Stimulated activated naive CD8-positive, alpha-beta T cell treated with anti-CD3 and anti-CD28 coated beads, Interleukin-15, Interleukin-2, amounts not matched to agents 100 U/mL and 50 U/mL, for 24 hours (primary cell): Measurements from ENCODE around the gene APMAP.
"Not testable (repeated sequence)": the region's sequence is repeated elsewhere in the genome, so short reads cannot be mapped to it uniquely, and the experiment has no call there.

ENCODE experiments used
- ATAC-seq: fragments of 150-1000 bp; cut with Tn5 transposase; one replicate; pipeline ENCODE4 v1.10.0; 2021
- DNase-seq: peaks from one replicate; pipeline ENCODE4 v3.0.0; 2021

Gene APMAP

DNA sequence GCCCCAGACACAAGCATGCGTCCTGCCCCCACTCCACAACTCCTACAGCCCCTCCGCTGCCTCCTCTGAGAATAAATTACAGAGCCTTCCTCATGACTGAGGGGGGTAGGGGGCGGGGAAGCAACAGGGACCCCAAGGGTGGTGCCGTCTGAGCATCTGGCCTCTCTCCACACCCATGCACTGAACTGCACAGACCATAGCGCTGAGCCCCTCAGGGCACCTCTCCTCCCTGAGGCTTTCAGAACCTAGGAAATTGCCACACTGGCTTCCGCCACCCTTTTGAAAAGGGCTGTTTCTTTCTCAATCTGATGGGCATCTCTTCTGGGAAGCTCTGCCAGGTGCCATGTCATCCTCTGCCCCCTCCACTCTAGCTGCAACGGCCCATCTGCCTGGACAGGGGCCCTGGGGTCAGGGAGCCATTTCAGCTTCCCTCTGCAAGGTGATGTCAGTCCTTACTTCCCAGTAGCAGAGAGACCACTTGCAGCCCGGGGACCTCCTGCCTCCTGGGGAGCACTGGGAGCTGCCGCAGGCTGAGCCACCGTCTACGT is 40.9 kb downstream of the APMAP start:
- ATAC-seq (no peak), DNase-seq (no peak)

DNA sequence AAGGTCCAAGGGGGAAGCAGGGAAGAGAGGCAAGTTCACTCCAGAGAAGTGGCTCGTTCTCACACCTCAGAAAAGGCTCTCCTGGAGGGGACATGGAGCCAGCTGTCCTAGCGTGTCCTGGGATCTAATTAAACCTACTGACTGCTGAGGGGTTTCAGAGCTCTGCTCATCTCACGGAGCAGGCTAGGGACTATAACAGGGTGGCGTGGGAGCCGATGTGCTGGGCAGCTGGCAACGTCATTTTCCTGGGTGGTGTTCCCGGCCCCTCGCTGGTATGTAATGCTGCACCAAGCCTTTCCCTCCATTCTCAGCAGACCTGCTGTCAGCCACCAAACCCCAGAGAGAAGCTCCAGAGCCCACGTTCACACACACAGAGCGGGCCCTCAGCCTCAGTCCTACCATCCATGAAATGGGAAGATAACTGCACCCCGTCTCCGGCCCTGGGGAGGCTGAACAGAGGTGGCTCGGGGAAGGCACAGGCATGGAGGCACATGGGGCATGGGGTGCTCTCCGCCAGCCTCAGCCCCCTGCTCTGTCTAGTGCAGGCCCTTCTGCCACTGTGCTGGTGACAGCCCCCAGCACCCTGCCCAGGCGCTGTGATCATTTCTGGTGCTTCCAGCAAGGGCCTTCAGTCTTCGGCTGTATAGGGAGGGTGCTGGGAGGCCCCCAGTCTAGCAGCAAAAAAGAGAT is 41.6 kb downstream of the APMAP start:
- no peak for ATAC-seq

DNA sequence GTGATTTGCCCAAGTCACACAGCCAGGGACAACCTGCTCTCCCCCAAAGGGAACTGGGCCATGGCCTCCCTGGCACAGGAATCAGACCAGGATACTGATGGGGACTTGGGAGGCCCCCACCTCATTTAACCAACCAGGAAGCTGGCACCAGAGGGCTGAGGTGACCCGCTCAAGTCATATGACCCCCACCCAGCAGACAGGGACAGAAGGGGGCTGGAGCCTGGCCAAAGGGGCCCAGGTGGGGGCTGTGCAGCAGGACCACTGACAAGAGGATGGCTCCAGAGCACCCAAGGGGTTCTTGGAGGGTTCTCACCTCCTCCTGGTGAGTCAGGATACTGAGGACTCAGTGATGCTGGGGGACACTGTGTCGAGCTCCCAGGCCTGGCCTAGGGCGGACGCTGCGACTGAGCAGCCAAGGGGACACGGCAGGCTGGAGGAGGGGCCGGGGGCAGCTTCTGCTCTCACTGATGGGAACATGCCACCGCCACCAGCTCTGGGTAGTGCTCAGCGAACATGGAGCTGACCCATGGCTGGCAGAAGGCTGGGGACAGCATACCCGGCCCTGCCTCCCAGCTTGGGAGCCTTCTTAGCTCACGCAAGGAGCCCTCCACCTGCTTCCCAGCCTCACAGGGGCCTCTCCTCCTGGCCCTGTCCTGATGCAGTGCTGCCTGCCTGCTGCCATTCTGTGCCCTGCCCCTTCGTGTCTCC is 42.3 kb downstream of the APMAP start:
- no peak for DNase-seq
- ATAC-seq: peak; percentile 8

More for the DNA sequence above, 41.6 kb downstream of the APMAP start:
- DNase-seq: no peak

DNA sequence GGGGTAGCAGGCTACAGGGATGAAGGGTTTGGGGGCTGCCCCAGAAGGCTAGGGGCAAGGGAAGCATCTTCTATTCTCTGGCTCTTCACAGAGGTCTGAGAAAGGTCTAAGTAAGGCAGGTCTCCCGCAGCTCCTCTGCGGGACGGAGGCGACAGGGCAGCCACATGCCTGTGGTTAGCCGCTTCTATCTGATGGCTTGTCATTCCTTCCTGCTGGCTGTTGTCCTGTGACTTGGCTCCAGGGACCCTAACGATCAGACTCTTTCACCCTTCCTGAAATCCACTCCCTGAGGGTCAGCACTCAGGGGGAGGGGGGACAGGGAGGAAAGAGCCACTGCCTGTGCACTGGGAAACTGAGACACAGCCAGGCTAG is 42.8 kb downstream of the APMAP start:
- peak; percentile 41 for DNase-seq

DNA sequence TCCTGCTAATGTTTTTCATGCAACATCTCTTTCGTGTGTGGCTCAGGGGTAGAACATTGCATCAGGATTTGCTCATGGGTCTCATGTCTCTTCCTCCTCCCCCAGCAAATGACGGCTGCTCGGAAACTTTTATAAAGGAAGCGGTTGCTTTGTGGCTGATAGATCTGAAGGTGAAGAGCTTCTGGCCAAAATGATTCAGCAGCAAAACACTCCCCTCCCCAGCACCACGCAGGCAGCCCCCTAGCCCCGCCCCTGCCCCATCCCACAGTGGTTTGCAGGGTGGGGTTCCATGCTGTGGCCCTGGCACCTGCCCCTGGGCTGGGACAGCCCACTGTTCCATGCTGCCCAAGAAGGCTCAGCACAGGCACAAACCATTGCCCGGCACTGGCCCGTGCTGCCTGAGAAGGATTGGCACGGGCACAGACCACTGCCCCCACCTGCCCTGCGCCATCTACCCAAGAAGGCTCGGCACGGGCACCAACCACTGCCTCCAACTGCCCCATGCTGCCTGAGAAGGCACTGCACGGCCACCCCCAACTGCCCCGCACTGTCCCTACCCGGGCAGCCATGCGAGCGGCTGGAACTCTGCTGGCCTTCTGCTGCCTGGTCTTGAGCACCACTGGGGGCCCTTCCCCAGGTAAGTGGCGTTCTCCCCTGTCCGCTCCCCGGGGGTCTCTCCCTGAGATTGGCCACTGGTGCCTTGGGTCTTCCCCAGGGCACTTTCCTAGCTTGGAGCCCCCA is 43.4 kb downstream of the APMAP start, which contains the start of gene CST7:
CST7 (plus strand) TSS at position 331 of the 741 bp plus-strand sequence; CDS start at position 568, 237 bp downstream.
- DNase-seq: peak; percentile 93
- ATAC-seq: peak; percentile 91

More for the DNA sequence above, 42.8 kb downstream of the APMAP start:
- ATAC-seq: peak; percentile 7

DNA sequence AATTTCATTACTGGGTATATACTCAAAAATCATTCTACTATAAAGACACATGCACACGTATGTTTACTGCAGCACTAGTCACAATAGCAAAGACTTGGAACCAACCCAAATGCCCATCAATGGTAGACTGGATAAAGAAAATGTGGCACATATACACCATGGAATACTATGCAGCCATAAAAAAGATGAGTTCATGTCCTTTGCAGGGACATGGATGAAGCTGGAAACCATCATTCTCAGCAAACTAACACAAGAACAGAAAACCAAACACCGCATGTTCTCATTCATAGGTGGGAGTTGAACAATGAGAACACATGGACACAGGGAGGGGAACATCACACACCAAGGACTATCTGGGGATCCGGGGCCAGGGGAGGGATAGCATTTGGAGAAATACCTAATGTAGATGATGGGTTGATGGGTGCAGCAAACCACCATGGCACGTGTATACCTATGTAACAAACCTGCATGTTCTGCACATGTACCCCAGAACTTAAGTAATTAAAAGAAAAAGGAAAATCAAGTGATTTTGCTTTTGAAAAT is 44.1 kb downstream of the APMAP start:
- not testable (repeated sequence) for ATAC-seq, DNase-seq

DNA sequence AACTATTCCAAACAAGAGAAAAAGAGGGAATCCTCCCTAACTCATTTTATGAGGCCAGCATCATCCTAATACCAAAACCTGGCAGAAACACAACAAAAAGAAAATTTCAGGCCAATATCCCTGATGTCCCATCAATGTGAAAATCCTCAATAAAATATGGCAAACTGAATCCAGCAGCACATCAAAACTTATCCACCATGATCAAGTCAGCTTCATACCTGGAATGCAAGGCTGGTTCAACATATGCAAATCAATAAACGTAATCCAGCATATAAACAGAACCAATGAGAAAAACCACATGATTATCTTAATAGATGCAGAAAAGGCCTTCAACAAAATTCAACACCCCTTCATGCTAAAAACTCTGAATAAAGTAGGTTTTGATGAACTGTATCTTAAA is 46.2 kb downstream of the APMAP start:
- not testable (repeated sequence) for DNase-seq, ATAC-seq

DNA sequence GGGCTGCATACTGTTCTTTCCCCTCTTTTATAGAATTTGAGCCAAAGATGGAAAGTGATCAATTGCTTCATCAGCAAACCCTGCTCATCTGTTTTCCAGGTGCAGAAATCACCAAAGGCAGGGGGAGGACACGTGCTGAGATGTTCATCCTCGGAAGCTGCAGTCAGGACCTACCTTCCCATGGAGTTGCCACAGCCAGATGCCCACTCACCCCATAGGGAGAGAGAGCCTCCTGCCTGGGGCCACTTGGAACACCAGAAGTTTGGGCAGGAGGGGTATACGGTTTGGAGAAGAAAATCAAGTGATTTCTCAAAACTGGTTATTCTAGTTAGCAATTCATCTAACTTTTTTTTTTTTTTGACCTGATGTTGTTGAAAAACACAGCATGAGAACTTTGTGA is 48.8 kb downstream of the APMAP start:
- no peak for ATAC-seq
- no peak for DNase-seq

DNA sequence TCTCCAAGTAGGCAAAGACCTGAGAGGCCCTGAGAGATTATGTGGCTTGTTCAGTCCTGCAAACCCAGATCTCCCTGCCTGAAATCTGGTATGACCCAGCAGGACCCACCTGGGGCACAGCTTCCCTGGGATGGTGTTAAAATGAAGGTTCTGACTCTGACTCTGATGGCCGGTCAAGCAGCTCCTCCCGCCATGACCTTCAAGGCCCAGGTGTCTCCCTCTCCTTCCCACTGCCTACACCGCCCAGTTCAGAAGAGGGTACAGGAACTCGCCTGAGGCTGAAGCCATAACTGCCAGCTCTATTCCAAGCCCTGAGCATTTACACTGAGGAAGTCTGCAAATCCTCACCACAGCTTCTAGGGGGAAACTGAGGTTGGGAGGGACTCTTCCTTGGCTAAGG is 49.4 kb downstream of the APMAP start:
- ATAC-seq (no peak), DNase-seq (no peak)

DNA sequence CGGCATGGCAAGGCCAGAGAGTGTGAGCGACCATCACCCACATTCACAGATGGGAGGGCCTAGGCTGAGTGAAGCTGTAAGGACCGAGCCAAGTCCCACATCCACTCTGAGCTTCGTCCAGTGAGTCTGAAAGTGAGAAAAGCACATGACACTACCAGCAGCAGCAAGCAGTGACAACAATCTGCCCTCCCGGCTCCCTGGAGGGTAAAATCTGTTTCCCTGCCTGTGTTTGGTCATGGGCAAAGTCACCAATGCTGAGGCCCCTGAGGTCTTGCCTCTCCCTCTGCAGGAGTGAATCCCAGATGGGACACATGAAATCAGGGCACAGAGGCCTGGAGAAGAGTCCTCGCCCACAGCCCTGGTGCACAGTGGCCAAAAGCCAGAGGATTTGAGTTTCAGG is 49.9 kb downstream of the APMAP start:
- DNase-seq (no peak), ATAC-seq (no peak)

DNA sequence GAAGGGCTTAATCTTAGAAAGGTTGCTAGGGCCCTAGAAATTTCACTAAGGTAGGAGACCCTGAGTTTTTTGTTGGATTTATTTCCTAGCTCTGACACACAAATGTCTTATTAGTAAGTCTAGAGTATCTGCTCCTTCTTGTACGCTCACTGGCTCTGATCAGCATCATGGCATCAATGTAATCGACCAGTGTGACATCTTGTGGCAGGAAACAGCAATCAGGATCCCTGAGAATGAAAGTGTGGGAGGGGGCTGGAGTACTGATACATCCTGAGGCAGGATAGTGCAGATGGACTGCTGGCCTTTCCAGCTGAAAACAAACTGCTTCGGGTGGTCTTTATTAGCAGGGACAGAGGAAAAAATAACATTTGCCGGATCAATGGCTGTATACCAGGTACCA is 53.5 kb downstream of the APMAP start:
- DNase-seq: no peak
- no peak for ATAC-seq

DNA sequence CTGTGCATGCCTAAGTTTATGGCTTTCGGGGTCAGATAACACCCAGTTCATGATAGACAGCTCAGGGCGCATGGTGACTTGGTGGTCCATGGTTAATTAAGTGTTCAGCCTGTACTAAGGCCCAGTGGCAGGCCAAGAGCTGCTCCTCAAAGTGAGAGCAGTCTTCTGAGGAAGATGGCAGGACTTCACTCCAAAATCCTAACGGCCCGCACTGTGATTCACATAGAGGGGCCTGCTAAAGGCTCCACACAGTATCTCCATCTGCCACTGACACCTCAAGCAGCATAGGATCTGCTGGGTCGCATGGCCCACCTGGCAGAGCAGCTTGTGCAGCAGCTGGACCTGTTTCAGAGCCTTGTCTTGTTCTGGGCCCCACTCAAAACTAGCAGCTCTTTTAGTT is 54.1 kb downstream of the APMAP start:
- DNase-seq: no peak
- no peak for ATAC-seq

DNA sequence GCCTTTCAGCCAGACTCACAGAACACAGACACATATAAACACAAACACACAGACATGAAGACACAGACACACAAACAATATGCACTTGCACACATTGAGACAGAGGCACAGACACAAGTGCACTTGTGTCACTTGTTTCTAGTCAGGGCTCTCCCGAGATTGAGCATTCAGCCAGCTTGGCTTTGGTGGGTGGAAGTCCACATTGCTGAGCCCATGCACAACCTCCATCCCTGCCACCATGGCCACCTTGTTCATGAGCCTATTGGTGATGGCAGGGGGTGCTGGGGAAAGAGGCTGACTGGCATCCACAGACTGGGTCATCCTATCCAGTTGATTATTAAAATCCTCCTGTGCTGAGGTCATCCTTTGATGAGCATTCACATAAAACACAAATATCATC is 55.0 kb downstream of the APMAP start:
- DNase-seq (no peak), ATAC-seq (no peak)

DNA sequence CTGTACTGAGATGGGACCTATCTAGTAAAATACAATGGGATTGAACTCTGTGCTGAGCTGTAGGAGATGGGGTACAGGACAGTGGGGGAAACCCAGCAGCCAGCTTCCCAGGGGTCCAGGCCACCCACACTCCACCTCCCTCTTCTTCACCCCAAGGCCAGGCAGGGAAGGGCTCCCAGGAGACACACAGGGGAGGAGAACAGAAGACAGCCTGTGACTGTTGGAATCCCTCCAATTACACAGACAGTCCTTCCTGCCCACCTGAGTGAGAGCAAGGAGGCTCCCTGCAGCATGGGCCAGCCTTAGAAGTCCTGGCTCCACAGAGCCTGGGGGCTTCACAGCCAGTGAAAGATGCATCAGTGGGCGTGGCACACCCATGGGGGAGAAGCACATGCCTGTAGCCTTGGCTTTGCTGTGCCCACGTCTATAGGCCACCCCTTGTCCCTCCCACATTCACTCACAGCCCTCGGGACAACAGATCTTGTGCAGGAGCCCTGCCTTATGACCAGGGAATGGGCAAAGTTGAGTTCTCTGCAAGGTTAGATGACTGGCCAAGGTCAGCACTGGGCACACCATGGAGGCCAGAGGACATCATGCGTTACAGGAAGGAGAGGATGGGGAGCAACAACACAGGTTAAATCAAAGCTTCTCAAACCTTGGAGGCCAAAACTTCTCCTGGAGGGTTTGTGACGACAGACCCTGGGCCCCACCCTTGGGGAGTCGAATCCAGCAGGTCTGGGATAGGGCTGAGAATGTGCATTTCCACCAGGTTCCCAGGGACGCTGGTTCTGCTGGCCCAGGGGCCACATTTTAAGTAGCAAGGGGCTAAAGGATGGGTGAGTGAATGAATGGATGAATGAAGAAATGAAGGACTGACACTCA is 55.8 kb downstream of the APMAP start:
- DNase-seq: no peak

DNA sequence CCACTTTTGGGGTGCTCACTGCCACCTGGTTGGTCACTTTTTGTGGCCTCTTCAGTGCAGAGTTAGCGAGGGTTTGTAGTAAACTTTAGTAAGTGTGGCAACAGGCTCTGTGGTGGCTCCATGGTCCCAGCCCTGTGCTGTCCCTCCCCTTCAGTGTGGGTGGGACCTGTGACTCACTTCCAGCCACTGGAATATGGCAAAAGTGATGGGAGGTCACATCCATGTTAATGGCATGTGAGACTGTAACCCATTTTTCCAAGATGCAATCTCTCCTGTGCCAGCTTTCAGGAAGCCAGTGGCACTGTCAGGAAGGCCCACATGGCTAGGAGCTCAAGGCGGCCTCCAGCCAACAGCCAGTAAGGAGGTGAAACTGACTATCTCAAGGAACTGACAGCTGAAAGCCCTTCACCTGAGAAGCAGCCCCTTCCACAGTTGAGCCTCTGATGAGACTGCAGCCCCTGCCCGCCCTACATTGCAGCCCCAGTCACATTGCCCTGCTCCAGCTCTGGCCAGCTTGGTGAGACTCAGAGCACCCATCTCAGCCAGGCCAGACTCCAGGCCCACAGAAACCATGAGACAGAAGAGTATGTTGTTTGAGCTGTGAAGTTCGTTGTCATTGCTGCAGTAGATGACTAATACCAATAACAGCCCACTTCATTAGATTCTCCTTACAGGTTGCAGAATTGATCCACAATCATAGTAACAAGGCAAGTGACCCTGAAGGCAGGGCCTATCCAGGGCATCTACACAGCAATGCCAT is 56.6 kb downstream of the APMAP start:
- DNase-seq: no peak

More for the DNA sequence above, 55.8 kb downstream of the APMAP start:
- ATAC-seq: no peak

DNA sequence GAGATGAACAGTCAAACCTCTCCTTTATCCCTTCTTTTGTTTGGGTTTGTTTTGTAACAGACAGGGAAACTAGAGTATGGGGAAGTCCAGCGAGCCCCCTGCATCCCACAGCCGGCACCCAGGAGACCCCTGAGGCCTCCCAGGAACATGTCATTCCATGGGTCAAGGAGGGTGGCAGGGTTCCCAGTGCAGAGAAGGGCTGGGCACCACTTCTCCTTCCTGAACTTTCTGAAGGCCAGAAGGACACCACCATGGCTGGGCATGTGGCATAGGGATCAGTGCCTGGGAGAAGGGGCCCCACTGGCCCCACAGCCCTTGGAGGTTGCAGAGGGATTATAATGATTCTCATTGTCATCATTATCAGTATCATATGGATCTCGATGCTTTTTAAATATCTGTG is 57.4 kb downstream of the APMAP start:
- DNase-seq (no peak), ATAC-seq (no peak)

More for the DNA sequence above, 56.6 kb downstream of the APMAP start:
- ATAC-seq: peak; percentile 44

DNA sequence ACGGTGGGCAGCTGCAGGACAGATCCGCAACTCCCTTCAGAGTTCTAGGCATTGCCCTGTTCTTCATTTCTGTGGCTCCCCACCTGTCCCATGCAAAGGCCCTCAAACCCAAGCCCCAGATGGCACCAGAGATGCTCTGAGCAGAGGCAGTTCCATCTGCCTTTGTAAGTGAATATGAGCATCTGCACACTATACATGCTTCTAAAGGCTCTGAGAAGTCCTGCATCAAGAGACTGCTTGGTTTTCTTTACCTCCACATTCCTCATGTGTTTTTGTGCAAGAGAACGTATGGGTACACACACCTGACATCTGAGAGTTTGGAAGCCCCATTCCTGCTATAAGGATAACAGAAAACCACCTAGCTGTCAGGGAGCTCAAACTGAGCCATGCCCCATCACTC is 57.8 kb downstream of the APMAP start:
- no peak for ATAC-seq

DNA sequence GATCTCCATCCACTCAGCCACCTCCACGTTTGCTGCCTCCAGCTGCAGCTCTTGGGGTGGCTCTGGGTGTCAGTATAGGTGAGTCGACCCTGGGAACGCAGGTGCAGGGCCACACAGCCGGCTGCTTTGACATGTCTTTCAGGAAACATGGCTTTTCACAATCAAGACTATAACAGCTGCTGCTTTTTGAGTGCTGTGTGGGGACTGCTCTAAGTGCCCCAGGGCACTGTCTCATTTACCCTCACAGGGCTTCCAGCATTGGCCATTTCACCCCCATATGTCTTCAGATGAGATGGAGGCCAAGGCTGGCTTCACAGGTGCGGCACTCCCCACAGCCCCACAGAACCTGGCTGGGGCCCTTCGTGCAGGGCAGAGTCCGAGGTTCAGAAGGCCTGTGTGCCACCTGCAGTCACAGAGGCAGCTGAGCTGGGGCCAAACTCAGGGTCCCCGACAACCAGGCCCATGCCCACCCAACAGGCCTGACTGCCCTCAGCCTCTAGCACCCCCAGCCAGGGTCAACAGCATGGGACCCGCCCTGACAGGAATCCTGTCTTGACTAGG is 58.4 kb downstream of the APMAP start:
- ATAC-seq: no peak
- no peak for DNase-seq

More for the DNA sequence above, 57.8 kb downstream of the APMAP start:
- DNase-seq: no peak

DNA sequence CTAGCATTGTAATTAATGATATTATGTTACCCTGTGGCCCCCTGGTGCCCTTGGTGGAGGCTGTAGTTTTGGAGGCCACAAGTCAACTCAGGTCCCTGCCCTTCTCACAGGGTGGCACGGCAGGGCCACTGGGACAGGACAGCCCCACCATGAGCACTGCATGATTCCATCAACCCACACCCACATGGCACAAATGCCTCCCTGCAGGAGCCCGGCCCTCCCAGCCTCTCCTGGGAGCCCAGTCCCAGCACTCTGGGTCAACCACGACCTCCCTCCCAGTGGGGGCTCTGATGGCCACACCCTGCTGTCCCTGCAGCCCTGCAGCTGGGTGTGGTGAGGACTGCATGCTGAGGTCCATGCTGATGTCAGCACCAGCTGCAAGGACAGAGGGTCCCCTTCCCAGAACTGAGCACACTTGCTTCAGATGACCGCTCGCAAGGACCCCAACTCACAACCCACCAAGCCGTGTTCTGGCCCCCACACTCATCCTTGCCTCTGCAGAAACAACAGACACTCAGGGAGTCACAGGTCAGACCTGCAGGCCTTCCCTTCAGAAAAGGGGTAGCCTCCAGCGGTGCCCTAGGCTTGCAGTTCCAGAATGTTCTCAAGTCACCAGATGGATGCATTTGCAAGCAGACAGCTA is 59.2 kb downstream of the APMAP start:
- DNase-seq (no peak), ATAC-seq (no peak)

DNA sequence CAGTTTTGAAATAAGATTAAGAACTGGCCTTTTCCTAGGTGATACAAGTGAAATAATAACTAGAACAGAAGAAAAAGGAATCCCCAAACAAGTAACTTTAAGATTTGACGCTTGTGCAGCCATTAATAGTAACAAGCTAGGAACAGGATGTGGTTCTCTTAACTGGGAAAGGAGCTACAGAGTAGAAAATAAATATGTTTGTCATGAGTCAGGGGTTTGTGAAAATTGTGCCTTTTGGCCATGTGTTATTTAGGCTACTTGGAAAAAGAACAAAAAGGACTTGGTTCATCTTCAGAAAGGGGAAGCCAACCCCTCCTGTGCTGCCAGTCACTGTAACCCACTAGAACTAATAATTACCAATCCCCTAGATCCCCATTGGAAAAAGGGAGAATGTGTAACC is 60.7 kb downstream of the APMAP start:
- not testable (repeated sequence) for DNase-seq, ATAC-seq
